ENCODE results near the gene KCTD1. TPM values are rescaled to one million over a fixed set of nuclear protein-coding genes. Genes with fewer than 3 reads are reported as not detected.

KCTD1 gene
- polyA plus RNA-seq, 1 of the 3 experiments (the other 2 are of a cell fraction): 12.8 TPM

- Histone ChIP-seq H3K9ac (no peak overlapping the region), H2AFZ (ENCODE audit: low read depth) (no peak overlapping the region), H3K79me2 (ENCODE audit: insufficient read depth) (no peaks in the 10 kb centered on the region), H3K27me3 (ENCODE audit: insufficient read depth) (no peaks in the 10 kb centered on the region), H3K4me2 (no peak overlapping the region), H3K4me3 (ENCODE audit: low read depth in 2 of 2, low read length in 1 of 2) (no peak overlapping the region), H3K4me1 (ENCODE audit: control insufficient read depth in 1 of 2, insufficient read depth in 2 of 2, low read depth in 1 of 2, low read length in 1 of 2) (no peaks in the 10 kb centered on the region), H3F3A (replicated peaks; ENCODE audit: insufficient read depth) (no peaks in the 10 kb centered on the region), H3K9me2 (no peaks in the 10 kb centered on the region), H3K27ac (ENCODE audit: low read depth in 2 of 2, low read length in 1 of 2) (no peak overlapping the region), H3K36me3 (replicated peaks in 1 of 2; ENCODE audit: control insufficient read depth in 1 of 2, insufficient read depth in 2 of 2, low read length in 1 of 2) (no peaks in the 10 kb centered on the region), H3K9me3 (no peaks in the 10 kb centered on the region), H4K20me1 (ENCODE audit: insufficient read depth) (no peaks in the 10 kb centered on the region)
- TF ChIP-seq USF1 (IDR thresholded peaks at IDR 0.05; ENCODE audit: borderline replicate concordance, low read depth) (no peak), FOXM1 (IDR thresholded peaks at IDR 0.05; ENCODE audit: low read depth) (no peak), PBX3 (IDR thresholded peaks at IDR 0.05) (no peak), NRF1 (IDR thresholded peaks at IDR 0.05; ENCODE audit: low read depth, low read length) (no peak), MEF2A (IDR thresholded peaks at IDR 0.05; ENCODE audit: borderline replicate concordance, low read depth) (no peak), SIN3A (IDR thresholded peaks at IDR 0.05; ENCODE audit: borderline replicate concordance, low read depth, low read length) (no peak)
- POLR2A ChIA-PET: no interaction called here
- CTCF ChIA-PET: interaction anchor here (1.2 to 1.8 kb wide), 2 partner anchors 18 to 45 kb away, joined by 3 to 7 read pairs; partner anchors contain the start of gene KCTD1
- DNase-seq: no peak
Observed at GRCh38 chr18:26565514-26565913, 17.2 kb upstream of the KCTD1 start.

GRCh38 chr18:26563024-26563423 is 14.7 kb upstream of the KCTD1 start:
- no peaks in the 10 kb centered on the region for H4K20me1 ChIP-seq (ENCODE audit: insufficient read depth)
- H2AFZ ChIP-seq (ENCODE audit: low read depth): no peak overlapping the region
- H3F3A ChIP-seq (replicated peaks; ENCODE audit: insufficient read depth): no peaks in the 10 kb centered on the region
- H3K9ac ChIP-seq: no peak overlapping the region
- H3K9me3 ChIP-seq: no peaks in the 10 kb centered on the region
- TF ChIP-seq NRF1 (IDR thresholded peaks at IDR 0.05; ENCODE audit: low read depth, low read length): no peak
- no peak for TF ChIP-seq TEAD4 (IDR thresholded peaks at IDR 0.05; ENCODE audit: borderline replicate concordance, insufficient read depth)
- DNase-seq: no peak
- ChIA-PET POLR2A (no interaction called here), CTCF (interaction anchor here (1.4 kb wide), 1 partner anchor 86 kb away, joined by 4 read pairs; no protein-coding TSS in a partner anchor)
- no peaks in the 10 kb centered on the region for H3K9me2 ChIP-seq
- no peaks in the 10 kb centered on the region for H3K79me2 ChIP-seq (ENCODE audit: insufficient read depth)
- no peaks in the 10 kb centered on the region for H3K36me3 ChIP-seq (replicated peaks in 1 of 2; ENCODE audit: control insufficient read depth in 1 of 2, insufficient read depth in 2 of 2, low read length in 1 of 2)
- H3K4me3 ChIP-seq (ENCODE audit: low read depth in 2 of 2, low read length in 1 of 2): no peak overlapping the region
- no peaks in the 10 kb centered on the region for H3K27me3 ChIP-seq (ENCODE audit: insufficient read depth)
- no peaks in the 10 kb centered on the region for H3K4me1 ChIP-seq (ENCODE audit: control insufficient read depth in 1 of 2, insufficient read depth in 2 of 2, low read depth in 1 of 2, low read length in 1 of 2)
- no peak overlapping the region for H3K4me2 ChIP-seq
- WGBS (ENCODE audit: low lambda C conversion rate): 62% methylated on average over 3 of the region's 3 CpGs
- no peak overlapping the region for H3K27ac ChIP-seq (ENCODE audit: low read depth in 2 of 2, low read length in 1 of 2)

GRCh38 chr18:26562568-26562967 is 14.2 kb upstream of the KCTD1 start:
- Histone ChIP-seq H4K20me1 (ENCODE audit: insufficient read depth) (no peaks in the 10 kb centered on the region), H3K79me2 (ENCODE audit: insufficient read depth) (no peaks in the 10 kb centered on the region), H3K9me2 (no peaks in the 10 kb centered on the region), H3K36me3 (replicated peaks in 1 of 2; ENCODE audit: control insufficient read depth in 1 of 2, insufficient read depth in 2 of 2, low read length in 1 of 2) (no peaks in the 10 kb centered on the region), H3K4me3 (ENCODE audit: low read depth in 2 of 2, low read length in 1 of 2) (no peak overlapping the region), H3K4me2 (no peak overlapping the region), H3K27ac (ENCODE audit: low read depth in 2 of 2, low read length in 1 of 2) (no peak overlapping the region), H3K9me3 (no peaks in the 10 kb centered on the region), H3K9ac (no peak overlapping the region), H3F3A (replicated peaks; ENCODE audit: insufficient read depth) (no peaks in the 10 kb centered on the region), H3K27me3 (ENCODE audit: insufficient read depth) (no peaks in the 10 kb centered on the region), H2AFZ (ENCODE audit: low read depth) (no peak overlapping the region), H3K4me1 (ENCODE audit: control insufficient read depth in 1 of 2, insufficient read depth in 2 of 2, low read depth in 1 of 2, low read length in 1 of 2) (no peaks in the 10 kb centered on the region)
- TF ChIP-seq GATA2 (CRISPR knock-in tag; IDR thresholded peaks at IDR 0.05) (no peak), SIN3A (IDR thresholded peaks at IDR 0.05; ENCODE audit: borderline replicate concordance, low read depth, low read length) (no peak), YY1 (IDR thresholded peaks at IDR 0.05; ENCODE audit: low read depth) (no peak), RCOR1 (IDR thresholded peaks at IDR 0.05; ENCODE audit: low read length) (no peak), POLR2AphosphoS5 (IDR thresholded peaks at IDR 0.05; ENCODE audit: low read depth, low read length) (no peak), FOSL2 (IDR thresholded peaks at IDR 0.05; ENCODE audit: borderline replicate concordance, low read depth) (no peak), SMC3 (IDR thresholded peaks at IDR 0.05; ENCODE audit: low read depth, low read length) (no peak), MXI1 (IDR thresholded peaks at IDR 0.05; ENCODE audit: low read depth, low read length) (no peak), GABPA (IDR thresholded peaks at IDR 0.05; ENCODE audit: low read depth) (no peak), CHD2 (IDR thresholded peaks at IDR 0.05; ENCODE audit: low read length, partially characterized antibody) (no peak), FOXM1 (IDR thresholded peaks at IDR 0.05; ENCODE audit: low read depth) (no peak)
- DNase-seq: no peak
- POLR2A ChIA-PET: no interaction called here
- 87% methylated on average over 2 of the region's 2 CpGs for WGBS (ENCODE audit: low lambda C conversion rate)
- CTCF ChIA-PET: interaction anchor here (1.4 kb wide), 1 partner anchor 87 kb away, joined by 4 read pairs; no protein-coding TSS in a partner anchor
